MCF 10A (cell line): ENCODE data around the gene CCDC178. TPM values are rescaled to one million over a fixed set of nuclear protein-coding genes. Genes with fewer than 3 reads are reported as not detected.

Experiments used
- BruUV-seq: library from RNA; stranded (reverse); fragments of 400-500 nt; replicated peaks from 2 replicates; lab custom pipeline; 2021; lab: Mats Ljungman, UMichigan
- CTCF ChIA-PET: fragments of 300-600 bp; sonication (Branson Sonifier 250); formaldehyde crosslinking; extraction: SDS; loops from one replicate; lab custom pipeline; 2021; ENCODE audit warnings: antibody characterized with exemption, inconsistent platforms; lab: Yijun Ruan, JAX
- POLR2A ChIA-PET: fragments of 300-600, 350-650 bp; sonication (Branson Sonifier 250); formaldehyde crosslinking; extraction: SDS; loops from one replicate; lab custom pipeline; 2020; ENCODE audit warnings: antibody characterized with exemption, inconsistent platforms; lab: Yijun Ruan, JAX
- DNase-seq: peaks from one replicate; pipeline ENCODE4 v3.0.0-alpha.2; 2018; ENCODE audit not compliant: unreplicated experiment
- H3K27ac Mint-ChIP-seq: one replicate; pipeline ENCODE4 v1.8.0; 2022; ENCODE audit warnings: mild to moderate bottlenecking, low read depth, mixed read lengths; ENCODE audit not compliant: unreplicated experiment
- H3K27me3 Mint-ChIP-seq: one replicate; pipeline ENCODE4 v1.8.0; 2022; ENCODE audit warnings: mixed read lengths; ENCODE audit not compliant: insufficient read depth, unreplicated experiment
- H3K36me3 Mint-ChIP-seq: one replicate; pipeline ENCODE4 v1.8.0; 2022; ENCODE audit warnings: mild to moderate bottlenecking, moderate library complexity, mixed read lengths; ENCODE audit not compliant: insufficient read depth, unreplicated experiment
- H3K4me1 Mint-ChIP-seq: one replicate; pipeline ENCODE4 v1.8.0; 2022; ENCODE audit warnings: mixed read lengths; ENCODE audit not compliant: insufficient read depth, unreplicated experiment
- H3K4me3 Mint-ChIP-seq: one replicate; pipeline ENCODE4 v1.8.0; 2022; ENCODE audit warnings: mild to moderate bottlenecking, moderate library complexity, mixed read lengths; ENCODE audit not compliant: unreplicated experiment
- H3K9me3 Mint-ChIP-seq: one replicate; pipeline ENCODE4 v1.8.0; 2022; ENCODE audit warnings: mixed read lengths; ENCODE audit not compliant: unreplicated experiment
- CTCF ChIP-seq: fragments of 200-600 bp; IDR thresholded peaks from one replicate; pipeline ENCODE4 v1.8.0; 2022; ENCODE audit warnings: antibody characterized with exemption, mild to moderate bottlenecking; ENCODE audit not compliant: unreplicated experiment
- intact Hi-C: fragments of 100-400 bp; cut with micrococcal nuclease; formaldehyde crosslinking; loops from 2 replicates; pipeline ENCODE4 v1.14.1; 2022
- total RNA-seq: library from RNA; stranded (reverse); gene quantifications from 2 replicates; pipeline ENCODE4 v1.2.3, GENCODE V29; 2022

The CCDC178 gene
- total RNA-seq, 1 experiment from 2014 or later = 0.19 TPM

- no peak for TF ChIP-seq CTCF
- H3K9me3 Mint-ChIP-seq = no peaks in the 10 kb centered on the region
- ChIA-PET CTCF (interaction anchor here (0.7 to 1.0 kb wide), 3 partner anchors 10 to 195 kb away, joined by 3 to 4 read pairs (median 3); no protein-coding TSS in a partner anchor), POLR2A (no interaction called here)
- no peak for DNase-seq
- H3K27ac Mint-ChIP-seq = no peak overlapping the region
- H3K4me1 Mint-ChIP-seq = peaks cover 23% of the 10 kb centered on the region
- no peaks in the 10 kb centered on the region for H3K36me3 Mint-ChIP-seq
- no peak overlapping the region for H3K4me3 Mint-ChIP-seq
- no TSS peak for BruUV-seq
- no peaks in the 10 kb centered on the region for H3K27me3 Mint-ChIP-seq
- intact Hi-C loops = no loop called here
These were observed 530.5 kb downstream of the CCDC178 start for GRCh38 chr18:32909798-32910561.

GRCh38 chr18:32908424-32908805, 532.1 kb downstream of the CCDC178 start:
- no peak for TF ChIP-seq CTCF
- H3K4me1 Mint-ChIP-seq = peaks cover 23% of the 10 kb centered on the region
- H3K36me3 Mint-ChIP-seq = no peaks in the 10 kb centered on the region
- H3K9me3 Mint-ChIP-seq = no peaks in the 10 kb centered on the region
- ChIA-PET CTCF (interaction anchor here (0.6 kb wide), 1 partner anchor 12 kb away, joined by 3 read pairs; no protein-coding TSS in a partner anchor), POLR2A (no interaction called here)
- H3K27ac Mint-ChIP-seq = no peak overlapping the region
- H3K4me3 Mint-ChIP-seq = no peak overlapping the region
- BruUV-seq = no TSS peak
- intact Hi-C loops = no loop called here
- DNase-seq = no peak
- H3K27me3 Mint-ChIP-seq = no peaks in the 10 kb centered on the region

GRCh38 chr18:32907648-32908423, 532.7 kb downstream of the CCDC178 start:
- Mint-ChIP-seq H3K36me3 (no peaks in the 10 kb centered on the region), H3K4me1 (peaks cover 23% of the 10 kb centered on the region), H3K9me3 (no peaks in the 10 kb centered on the region), H3K27ac (no peak overlapping the region), H3K4me3 (no peak overlapping the region), H3K27me3 (no peaks in the 10 kb centered on the region)
- DNase-seq = no peak
- no TSS peak for BruUV-seq
- ChIA-PET CTCF (interaction anchor here (0.6 kb wide), 1 partner anchor 11 kb away, joined by 3 read pairs; no protein-coding TSS in a partner anchor), POLR2A (no interaction called here)
- intact Hi-C loops = no loop called here
- TF ChIP-seq CTCF = no peak

GRCh38 chr18:32907311-32907585, 533.3 kb downstream of the CCDC178 start:
- intact Hi-C loops = no loop called here
- H3K4me1 Mint-ChIP-seq = peaks cover 23% of the 10 kb centered on the region
- H3K4me3 Mint-ChIP-seq = no peak overlapping the region
- no peak overlapping the region for H3K27ac Mint-ChIP-seq
- no peaks in the 10 kb centered on the region for H3K36me3 Mint-ChIP-seq
- TF ChIP-seq CTCF = no peak
- no peaks in the 10 kb centered on the region for H3K9me3 Mint-ChIP-seq
- CTCF ChIA-PET = no interaction called here
- BruUV-seq = no TSS peak
- DNase-seq = no peak
- POLR2A ChIA-PET = interaction anchor here (0.7 kb wide), 1 partner anchor 17 kb away, joined by 3 read pairs; no protein-coding TSS in a partner anchor
- no peaks in the 10 kb centered on the region for H3K27me3 Mint-ChIP-seq
